Activated CD4-positive, alpha-beta T cell treated with anti-CD3 and anti-CD28 coated beads, Interleukin-2, amount 50 U/mL, for 16 hours (primary cell): Measurements from ENCODE around the gene KPTN.
A peak's percentile ranks its signal among the peaks of the same experiment; 100 is the strongest.

Experiments
- DNase-seq: peaks from one replicate; pipeline ENCODE4 v3.0.0-alpha.2; 2020

The KPTN gene

DNA sequence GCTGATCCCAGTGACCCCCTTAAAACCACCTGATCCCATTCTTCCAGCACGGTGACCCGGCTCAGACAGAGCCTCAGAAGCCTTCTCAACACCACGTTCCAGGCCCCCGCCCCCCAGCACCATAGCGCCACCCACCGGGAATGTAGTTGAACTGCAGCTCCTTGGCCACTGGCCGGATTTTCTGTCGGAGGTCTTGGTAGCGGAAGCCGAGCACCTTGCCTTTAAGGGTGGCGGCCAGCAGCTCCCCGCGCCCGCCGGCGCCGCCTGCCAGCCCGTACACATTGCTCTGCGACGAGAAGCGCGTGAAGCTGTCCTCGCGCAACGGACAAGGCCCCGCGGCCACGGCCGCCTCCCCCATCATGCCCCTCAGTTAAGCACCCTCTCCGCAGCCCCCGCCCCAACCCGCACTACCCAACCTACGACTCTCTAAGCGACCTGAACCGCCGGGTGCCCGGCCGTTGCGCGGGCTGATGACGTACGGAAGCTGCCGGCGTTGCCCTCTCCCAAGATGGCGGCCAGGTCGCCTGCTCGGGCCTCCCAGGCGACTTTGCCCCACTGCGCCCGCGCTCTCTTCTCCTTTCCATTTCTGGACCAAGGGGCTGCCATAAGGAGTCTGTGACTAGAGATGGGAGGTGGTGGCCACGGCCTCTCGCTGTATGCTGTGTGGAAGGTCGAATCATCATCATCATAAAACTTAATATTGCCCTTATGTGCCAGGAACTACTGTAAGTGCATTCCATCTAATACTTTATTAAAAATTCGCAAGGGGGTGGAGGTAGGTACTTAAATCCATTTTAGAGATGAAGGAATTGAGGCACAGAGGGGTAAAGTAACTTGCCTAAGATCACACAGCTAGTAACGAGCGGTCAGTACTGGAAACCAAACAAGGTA, at the start of gene KPTN:
KPTN (minus strand) TSS at position 420 of the 891 bp plus-strand sequence; CDS start at position 361, 59 bp downstream.
- DNase-seq: peak; percentile 92

DNA sequence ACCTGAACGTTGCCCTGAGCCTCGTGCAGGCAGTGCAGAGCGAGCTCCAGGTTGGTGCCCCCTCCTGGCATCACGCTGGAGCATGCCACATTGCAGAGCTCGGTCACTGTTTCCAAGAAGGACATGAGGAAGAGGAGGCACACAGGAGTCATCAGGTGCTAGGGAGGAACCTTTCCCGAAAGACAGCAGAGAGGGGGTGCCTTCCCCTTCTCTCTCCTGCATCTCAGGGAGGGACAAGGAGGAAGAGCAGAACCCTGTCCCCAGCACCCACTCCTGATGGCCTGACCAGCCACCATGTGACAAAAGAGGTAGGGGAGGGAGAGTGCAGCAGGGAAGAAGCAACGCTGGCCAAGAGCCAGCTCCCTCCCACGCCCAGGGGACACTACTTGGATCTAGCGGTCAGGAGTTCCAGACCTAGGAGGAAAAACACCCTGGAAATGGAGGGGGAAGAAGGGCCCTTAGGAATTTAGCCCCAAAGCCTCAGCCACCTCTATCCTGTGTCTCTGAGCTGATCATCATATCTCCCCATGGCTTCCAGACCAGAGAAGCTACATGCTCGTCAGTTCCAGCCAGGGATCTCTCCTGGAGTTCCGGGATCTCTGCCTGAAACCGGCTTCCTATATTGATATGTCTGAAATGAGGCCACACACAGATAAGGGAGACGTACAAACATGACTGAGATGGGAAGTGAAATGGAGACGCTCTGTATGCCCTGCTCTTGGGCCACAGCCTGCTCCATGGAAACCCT, 47.8 kb upstream of the KPTN start:
- DNase-seq: no peak

DNA sequence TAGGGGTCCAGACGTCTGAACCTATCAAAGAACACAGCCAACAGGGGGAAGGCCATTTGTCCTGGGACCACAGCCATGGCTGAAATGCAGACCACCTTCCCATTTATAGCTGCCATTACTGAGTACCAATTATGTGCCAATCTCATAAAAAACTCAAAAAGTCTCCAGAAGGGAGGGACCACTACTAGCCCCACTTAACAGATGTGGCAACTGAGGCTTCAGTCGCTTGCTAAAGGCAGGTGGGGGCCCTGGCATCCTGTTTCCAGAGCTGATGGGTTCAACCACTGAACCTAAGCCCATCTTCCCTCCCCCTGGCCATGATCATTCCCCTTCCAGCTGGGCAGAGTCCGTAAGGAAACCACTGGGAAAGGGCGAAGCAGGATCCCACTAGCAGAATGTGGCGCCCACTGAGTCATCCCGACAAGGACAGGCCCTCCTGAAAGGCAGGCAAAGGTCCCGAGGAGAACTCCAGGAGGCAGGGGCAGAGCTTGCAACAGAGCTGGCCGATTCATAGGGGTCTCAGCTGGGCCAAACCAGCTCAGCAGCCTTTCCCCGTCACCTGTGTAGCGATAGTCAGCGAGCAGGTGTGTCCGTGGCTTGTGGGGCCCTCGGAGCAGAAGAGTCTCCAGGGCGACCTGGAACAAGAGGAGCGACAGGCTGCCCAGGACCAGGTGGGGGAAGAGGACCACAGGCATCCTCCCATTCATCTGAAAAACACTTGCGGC, 45.2 kb upstream of the KPTN start:
- DNase-seq: no peak

DNA sequence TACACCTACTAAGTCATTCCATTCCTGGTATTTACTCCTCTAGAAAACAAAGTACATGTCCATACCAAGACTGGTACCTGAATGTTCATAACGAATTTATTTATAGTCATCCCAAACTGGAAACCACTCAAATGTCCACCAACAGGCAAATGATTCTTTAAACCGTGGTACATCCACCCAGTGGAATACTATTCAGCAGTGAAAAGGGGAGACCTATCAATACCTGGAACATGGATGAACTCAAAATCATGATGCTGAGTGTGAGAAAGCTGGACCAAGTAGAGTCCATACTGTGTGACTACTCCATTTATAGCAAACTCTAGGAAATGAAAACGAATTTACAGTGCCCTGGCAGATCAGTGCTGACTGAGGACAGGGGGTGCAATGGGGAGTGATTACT, 42.8 kb upstream of the KPTN start:
- DNase-seq: no peak

DNA sequence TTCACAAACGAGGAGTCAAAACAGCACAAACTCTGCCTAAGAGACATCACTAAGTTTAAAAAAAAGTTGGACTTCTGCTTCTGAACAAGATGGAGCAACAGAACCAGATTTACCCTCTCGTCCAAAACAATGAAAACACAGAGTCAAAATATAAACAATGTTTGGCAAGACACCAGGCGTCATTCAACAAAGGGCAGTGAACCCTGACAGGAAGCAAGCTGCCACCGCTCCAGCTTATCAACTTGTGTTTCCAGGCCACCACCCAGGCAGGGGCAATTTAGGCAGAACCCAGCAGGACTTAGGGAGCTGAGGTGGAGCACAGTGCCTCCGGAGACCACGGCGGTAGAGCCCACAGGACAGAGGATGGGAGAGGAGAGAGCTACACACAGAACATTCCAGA, 39.5 kb upstream of the KPTN start:
- no peak for DNase-seq

DNA sequence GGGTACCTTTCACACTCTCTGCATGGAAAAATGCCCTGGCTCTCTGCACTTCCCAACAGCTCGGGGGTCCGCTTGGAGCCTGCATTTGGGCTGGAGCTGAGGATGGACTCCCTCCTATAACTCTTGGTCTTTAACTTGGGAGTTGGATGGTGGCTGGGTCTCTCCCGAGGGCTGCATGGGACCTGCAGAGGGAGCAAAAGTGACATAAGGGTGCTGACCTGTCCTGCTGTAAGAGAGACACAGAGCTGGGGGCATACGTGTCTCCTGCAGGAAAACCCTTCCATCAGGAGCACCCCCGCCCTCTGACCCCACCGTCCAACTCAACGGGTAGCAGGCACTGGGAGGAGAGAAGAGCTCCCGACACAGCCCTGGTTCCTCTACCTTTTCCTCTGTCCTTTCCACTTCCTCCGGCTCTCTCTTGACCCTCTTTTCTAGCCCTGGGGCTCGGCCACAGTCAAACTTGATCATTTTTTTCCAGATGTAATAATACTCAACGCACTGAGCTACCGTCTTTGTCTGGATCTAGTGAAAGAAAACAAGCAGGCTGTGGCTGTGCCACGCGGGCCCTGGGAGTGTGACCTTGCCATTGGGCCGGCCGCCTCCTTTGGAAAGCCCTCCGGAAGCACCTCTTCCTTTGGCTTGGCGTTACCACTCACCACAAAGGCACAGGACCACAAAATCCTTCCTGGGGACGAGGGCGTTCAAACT, 37.6 kb upstream of the KPTN start:
- DNase-seq: no peak

DNA sequence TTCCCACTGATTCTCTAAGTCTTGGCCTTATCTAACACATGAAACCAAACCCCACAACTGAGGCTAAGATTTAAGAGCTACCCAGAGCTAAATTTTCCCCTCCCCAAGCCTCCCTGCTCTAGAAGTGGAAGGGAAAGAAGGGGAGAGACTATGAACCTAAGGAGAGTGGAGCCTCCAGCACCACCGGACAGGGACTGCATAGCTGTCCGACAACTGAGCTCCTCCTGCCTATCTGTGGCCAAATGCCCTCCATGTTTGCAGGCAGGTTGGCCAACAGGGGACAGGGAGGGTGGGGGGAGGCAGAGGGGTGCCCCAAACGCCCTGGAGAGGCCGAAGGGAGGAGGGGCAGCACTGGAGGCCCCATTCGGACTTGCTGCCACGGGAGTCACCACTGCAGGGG, 36.8 kb upstream of the KPTN start:
- DNase-seq: no peak

DNA sequence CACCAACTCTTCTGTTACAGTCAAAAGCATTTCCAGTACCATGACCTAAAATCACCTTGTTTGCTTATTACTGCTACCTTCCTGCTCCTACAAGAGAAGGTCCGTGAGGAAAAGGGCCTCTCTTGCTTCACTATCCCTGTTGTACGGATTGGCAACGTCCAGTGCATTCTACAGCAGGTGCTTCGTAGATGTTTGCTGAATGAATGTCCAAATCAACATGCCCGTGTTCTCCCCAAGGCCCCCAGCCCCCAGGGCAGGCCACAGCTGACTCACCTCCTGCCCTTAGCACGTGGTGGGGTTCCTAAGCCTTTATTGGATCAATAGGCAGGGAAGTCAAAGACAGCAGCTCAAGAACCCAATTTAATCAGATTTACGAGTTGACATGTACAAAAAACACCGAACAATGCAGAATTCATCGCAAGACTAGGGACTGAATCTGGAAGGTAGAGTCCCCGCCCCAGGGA, 36.4 kb upstream of the KPTN start:
- DNase-seq: no peak

DNA sequence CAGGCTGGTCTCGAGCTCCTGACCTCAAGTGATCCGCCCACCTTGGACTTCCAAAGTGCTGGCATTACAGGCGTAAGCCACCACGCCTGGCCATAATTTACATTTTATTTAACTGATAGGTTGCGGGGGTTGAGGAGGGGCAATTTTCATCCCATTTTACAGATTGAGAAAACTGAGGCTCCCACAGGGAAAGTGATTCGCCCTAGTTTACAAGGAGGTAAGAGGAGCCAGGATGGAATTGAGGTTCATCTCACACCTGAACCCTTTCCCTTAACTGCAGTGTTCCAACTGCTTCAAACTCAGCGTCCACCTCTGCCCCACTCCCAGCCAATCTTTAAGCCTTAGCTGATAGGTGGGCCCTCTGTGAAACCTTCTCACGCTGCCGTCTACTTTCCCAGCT, 34.8 kb upstream of the KPTN start:
- no peak for DNase-seq

DNA sequence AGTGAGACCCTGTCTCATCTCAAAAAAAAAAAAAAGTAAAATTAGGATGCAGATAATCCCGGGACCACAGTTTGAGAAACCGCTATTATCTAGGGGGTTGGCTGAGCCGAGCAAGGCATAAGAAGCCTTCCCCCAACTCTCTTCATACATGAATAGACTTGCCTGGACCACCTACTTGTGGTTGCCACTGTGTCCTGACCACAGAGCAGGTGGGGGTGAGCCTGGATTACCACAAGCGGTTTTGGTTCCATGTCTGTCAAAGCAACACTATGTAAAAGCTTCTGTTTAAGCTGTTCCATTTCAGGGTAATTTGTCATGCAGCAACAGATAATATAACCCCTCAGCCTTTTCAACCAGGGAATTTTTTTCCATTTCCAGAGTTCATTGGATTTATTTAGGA, 34.1 kb upstream of the KPTN start:
- peak; percentile 31 for DNase-seq

DNA sequence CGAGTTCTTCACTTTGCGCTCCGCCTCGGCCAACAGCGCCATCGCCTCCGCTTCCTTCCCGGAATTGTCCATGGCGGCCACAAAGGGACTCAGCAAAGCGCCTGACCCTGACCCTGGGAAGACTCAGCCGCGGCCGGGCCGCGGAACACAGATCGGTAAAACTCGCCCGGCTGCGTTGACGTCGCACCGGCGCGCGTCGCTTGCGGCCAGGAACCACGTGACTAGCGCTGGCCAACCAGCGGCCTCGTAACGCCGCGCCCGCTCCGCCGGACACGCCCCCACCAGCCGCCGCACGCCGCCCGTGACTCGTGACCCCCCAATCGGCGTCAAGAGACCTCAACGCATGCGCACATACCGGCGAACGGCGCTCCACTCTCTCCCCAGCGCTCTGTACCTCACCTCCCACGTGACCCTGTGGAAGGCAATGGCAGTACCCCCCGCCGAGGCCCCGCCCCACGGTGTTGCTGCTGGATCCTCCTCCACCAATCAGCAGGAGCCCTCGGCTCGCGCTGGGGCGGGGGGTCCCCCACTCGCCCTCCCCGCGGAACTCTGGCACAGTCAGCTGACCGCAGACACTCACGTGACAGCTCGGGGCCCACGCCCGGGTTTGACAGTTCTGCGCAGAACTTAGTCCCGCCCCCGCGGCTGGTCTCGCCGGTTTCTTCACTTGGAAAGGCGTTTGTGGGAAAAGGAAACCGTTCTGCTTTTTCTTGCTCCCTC, 31.0 kb upstream of the KPTN start, which contains the start of gene NAPA:
NAPA (minus strand) TSS at position 195 of the 720 bp plus-strand sequence; CDS start at position 72, 123 bp downstream.
- DNase-seq: peak; percentile 100

DNA sequence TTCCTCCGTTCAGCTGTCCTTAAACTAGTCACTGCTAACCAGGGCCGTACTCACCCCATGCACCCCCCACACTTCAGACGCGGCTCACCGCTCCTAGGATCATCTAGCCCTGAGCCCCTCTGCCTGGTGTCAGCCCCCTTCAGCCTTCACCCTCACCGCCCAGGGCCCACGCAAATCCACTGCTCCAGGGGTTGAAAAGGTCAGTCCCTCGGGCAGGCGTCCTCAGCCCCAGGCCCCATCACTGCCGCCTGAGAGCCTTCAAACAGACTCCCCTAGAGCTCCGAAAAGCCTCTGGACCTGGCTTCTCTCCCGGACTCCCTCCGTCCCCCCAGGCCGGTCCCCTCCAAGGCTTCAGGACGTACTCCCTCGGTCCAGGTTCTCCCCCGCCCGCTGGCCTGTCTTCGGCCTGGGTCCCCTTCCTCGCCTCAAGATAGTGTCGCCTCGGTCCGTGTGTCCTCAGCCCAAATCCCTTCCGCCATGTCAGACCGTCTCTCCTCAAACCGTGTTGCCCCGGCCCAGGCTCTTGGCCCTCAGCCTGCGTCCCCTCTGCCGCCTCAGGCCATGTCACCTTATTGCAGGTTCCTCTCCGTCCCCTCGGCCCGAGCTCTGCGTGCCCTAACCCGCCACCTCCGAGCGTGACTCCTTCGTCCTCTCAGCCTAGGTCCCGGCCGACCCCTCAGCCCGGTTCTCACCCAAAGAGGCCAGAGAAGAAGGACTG, 30.3 kb upstream of the KPTN start:
- no peak for DNase-seq

DNA sequence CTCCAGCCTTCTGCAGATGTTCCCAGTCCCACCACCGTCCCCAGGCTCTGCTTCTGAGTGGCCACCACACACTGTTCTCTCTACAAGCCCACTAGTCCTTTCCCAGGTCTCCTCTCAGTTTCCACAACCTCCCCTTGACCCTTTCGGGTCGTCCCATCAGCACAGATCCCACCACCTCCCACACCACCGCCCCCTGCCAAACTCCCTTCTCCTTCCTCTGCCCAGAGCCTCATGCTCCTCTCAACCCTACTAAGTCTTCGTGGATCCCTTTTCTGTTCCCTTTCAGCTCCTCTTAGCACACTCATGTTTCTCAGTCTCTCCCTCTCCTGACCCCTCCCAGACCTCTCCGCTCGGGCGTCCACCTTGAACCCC, 28.9 kb upstream of the KPTN start:
- no peak for DNase-seq

DNA sequence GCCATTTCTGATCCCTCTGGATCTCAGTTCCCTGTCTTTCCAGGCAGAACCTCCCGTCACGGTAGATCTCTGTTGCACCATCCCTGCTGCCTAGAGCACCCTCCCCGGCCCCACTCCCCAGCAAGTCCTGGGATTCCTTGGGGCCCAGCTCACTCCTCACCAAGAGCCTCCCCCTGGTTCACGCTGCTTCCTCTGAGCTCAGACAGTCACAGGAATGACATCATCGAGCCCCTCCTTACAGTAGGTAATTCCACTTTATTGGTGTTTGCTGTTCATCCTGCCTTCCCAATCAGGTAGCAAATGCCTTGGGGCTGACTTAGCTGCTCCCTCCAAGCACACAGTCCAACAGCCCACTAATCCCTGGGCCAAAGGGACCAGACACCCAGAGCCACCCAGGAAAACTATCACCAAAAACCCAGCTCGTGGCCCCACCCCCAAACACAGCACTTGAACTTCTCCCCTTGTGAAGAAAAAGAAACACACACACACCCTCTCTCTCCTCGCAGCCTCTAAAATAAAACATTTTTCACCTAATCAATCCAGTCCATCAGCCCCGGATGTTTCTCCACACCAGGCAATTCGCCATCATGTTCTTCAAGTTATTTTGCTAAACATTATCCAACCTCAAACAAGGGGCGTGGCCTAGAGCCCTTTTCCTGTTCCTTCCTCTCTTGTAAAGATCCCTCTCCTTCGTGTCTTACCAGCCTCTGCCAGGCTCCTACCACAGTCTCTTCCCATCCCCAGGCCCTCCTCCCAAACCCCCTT, 28.3 kb upstream of the KPTN start:
- no peak for DNase-seq

DNA sequence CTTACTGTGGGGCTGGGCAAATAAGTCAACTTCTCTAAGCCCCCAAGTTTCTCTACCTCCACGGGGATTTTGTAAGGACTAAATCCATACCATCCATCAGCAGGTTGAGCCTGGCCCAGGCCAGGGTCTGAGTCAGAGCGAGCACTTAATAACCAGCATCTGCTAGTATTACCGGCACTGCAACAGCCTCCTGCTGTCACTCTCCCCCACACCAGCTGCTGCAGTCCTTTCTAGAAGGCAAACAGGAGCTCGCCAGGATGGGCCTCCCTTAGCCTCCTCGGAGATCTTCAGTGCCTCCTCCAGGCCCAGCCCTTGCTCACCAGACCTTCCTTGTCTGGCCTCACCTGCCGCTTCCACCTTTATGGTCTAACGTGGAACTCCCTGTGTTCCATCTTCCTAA, 27.7 kb upstream of the KPTN start:
- no peak for DNase-seq

DNA sequence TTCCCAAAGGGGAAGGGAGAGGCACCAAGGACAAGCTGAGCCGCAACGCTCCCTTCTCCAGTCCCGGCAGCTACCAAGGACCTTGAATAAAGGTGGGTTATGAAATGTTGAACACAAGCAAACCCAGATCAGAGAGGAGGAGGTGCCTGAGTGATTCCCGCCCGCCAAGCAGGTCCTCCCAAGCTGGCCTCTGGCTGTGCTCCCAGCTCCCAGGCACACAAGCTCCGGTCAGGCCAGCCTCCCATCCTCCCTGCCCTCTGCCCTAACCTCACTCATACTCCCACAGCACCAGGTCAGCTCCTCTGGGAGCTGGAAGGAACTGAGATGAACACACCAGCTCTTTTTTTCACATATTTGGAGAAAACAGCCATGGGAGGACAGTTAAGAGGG, 27.1 kb upstream of the KPTN start:
- DNase-seq: no peak

DNA sequence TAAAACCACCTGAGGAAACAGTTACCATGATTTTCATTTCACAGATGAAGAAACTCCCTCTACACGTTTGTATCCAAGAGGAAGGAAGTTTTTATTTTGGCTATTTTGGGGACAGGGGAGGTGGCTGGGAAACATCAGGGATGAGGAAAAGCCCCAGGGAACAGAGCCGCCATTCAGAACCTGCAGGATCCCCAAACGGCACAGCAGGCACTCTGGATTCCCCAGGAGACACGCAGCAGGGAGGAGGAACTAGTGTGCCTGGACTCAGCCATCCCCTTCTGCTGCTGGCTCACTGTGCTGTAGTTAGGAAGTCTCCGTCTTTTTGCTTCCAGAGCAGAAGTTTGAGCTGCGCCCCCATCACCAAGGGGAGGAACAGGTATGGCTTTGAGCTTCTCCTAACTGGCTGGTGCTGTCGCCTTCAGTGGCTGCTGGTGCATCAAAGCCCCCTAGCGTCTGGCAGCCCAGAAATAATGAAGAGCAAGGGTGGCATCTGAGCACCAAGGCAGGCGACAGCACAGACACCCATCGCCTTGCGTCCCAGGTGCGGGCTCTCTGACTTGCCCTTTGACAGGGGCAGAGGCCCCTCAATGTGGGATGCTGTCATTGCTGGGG, 26.6 kb upstream of the KPTN start:
- no peak for DNase-seq

DNA sequence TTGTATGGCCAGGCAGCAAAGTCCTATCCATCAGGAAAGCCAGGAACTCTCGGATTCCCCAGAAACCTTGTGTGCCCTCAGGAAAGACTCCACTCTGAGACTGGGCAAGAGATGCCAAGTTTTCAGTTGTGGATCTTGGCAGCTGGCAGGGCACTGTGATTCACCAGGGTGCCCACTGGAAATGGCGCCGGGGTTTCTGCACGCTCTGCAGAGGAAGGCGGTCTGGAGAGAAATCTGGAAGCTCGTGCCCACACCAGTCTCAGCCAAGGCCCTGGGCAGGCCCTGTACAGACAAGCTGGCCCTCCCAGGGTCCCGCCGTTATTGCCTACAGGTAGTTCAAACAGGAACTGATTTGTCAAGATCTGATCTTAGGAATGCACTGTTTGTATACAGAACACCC, 26.0 kb upstream of the KPTN start:
- DNase-seq: no peak

DNA sequence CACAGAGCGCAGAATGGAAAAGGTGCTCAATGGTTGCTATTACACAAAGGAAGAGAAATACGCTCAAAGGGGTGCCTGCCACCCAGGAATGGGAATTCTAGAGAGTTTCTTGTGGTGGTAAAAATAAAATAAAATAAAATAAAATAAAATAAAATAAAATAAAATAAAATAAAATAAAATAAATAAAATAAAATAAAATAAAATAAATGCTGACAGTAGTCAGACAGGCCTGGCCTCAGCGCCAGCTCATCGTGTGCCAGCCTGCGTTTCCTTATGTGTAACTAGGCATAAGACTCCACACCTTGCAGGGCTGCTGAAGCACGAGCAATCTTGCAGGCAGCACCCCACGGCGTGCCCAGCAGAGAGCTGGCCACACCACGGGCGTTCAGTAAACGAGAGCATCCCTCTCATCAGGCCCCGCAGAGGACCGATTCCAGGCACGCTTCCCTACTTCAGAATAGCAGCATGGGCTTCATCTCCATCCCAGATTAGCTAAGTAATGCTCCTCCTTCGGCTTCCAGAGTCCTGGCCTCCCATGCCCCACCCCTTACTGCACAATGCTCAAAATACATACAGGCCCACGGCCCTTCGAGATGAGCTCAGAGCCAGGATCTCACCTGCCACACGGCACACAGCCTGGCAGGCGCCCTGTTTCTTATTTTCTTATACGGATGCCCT, 25.3 kb upstream of the KPTN start:
- no peak for DNase-seq

DNA sequence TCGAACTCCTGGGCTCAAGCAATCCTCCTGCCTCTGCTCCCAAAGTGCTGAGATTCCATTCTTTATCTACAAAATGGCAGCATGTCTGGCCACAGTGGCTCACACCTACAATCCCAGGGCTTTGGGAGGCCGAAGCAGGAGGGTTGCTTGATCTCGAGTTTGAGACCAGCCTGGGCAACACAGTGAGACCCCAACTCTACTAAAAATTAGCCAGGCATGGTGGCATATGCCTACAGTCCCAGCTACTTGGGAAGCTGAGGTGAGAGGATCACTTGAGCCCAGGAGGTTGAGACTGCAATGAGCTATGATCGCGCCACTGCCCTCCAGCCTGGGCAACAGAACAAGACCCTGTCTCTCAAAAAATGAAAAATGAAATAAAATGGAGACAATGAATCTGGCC, 24.7 kb upstream of the KPTN start:
- DNase-seq: no peak
